ENCODE data around the gene CGNL1.

GRCh38 chr15:57373882-57374276 lies 2.4 kb upstream of the CGNL1 start:
- TF ChIP-seq CTCF (IDR thresholded peaks at IDR 0.05) (no peak), POLR2A (IDR thresholded peaks at IDR 0.05) (no peak)

Measured in lower leg skin (tissue), 3 donors.